HepG2 (cell line): ENCODE results near the gene EEFSEC.

Experiments
- GLI4 ChIP-seq: sonication (generic); formaldehyde crosslinking; IDR thresholded peaks from 2 replicates; pipeline ENCODE4 v1.5.1; 2020; ENCODE audit warnings: missing genetic modification reagents, mild to moderate bottlenecking, moderate library complexity, borderline replicate concordance
- TAF1 ChIP-seq: sonication (generic); formaldehyde crosslinking; IDR thresholded peaks from 2 replicates; pipeline ENCODE4 v1.4.0; 2020; ENCODE audit warnings: missing genetic modification reagents

- no peak for TF ChIP-seq TAF1 (CRISPR knock-in tag)
- no peak for TF ChIP-seq GLI4 (CRISPR knock-in tag)
Measured at GRCh38 chr3:128243602-128244504, 90.6 kb downstream of the EEFSEC start.
